Endometrial microvascular endothelial cells (primary cell): ENCODE results near the gene RNASE13. TPM values are rescaled to one million over a fixed set of nuclear protein-coding genes. Genes with fewer than 3 reads are reported as not detected.
"Not testable (repeated sequence)": the region's sequence is repeated elsewhere in the genome, so short reads cannot be mapped to it uniquely, and the experiment has no call there.

Source experiments
- in situ Hi-C: cut with HindIII; loops from 2 replicates; pipeline ENCODE4 v1.10.0; 2017; ENCODE audit warnings: low sequenced_read_pairs, low pct_unique_long_range_greater_than_20kb; ENCODE audit errors: inconsistent ontology term
- total RNA-seq: library from RNA; depleted of rRNA; stranded (reverse); fragments of >200 nt; gene quantifications from one replicate; pipeline ENCODE4 v1.2.3, GENCODE V29; 2015; ENCODE audit errors: inconsistent ontology term

The RNASE13 gene
- total RNA-seq, 1 donor from 2014 or later, result not detected

- in situ Hi-C loops, result no loop called here
Observed at GRCh38 chr14:21003788-21004346, 30.7 kb downstream of the RNASE13 start.

- in situ Hi-C loops, result no loop called here
Observed at GRCh38 chr14:21001218-21001617, 33.4 kb downstream of the RNASE13 start.

DNA sequence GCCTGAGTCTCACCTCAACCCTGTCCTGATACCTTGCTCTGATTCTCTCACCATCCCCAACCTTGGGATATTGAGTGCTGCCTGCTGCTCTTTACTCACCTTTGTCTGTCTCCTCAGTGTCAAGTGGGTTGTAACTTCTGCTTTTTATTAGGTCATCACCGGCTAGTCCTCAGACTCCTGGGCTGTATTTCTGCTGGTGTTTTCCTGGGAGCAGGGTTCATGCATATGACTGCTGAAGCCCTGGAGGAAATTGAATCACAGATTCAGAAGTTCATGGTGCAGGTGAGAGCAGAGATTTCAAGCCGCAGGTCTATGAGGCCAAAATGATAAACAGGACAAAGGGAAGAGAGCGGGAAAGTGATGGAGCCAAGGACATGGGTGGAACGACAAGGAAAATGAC, 35.0 kb downstream of the RNASE13 start:
- in situ Hi-C loops, result no loop called here

DNA sequence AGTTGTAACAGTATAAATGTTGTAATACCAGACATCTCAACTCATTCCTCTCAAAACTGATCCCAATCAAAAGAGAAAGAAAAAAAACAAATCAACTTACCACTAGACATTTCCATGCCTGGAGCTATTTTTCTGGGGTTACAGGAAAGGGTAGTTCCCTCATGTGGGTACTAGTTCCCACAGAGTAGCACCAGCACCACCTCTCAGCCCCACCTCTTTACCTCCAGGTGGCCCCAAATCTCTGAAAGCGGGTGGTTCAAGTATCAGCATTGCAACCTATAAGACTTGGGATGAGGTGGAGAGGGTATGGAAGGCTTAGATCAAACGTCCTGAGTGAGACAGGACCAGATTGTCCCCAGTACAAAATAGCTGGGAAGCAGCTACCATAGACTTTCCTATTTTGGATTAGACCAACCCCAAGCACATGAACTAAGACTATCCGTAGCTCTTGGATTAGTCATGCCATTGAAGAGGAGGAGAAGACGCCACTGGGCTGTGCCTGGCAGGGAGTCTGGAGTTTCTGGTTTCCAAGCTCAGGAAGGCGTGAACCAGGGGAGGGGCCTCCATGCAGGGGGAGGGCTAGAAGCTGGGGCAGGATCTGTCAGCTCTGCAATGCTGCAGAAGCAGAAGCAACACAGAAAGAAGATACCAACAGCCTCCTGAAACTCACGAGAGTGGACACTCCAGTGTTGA, 35.8 kb downstream of the RNASE13 start, which contains the start of gene SLC39A2:
SLC39A2 (plus strand) TSS at position 620 of the 693 bp plus-strand sequence. CDS start 154 bp downstream, outside the sequence.
- in situ Hi-C loops, result no loop called here

GRCh38 chr14:20998139-20998538, 36.5 kb downstream of the RNASE13 start:
- in situ Hi-C loops, result no loop called here

DNA sequence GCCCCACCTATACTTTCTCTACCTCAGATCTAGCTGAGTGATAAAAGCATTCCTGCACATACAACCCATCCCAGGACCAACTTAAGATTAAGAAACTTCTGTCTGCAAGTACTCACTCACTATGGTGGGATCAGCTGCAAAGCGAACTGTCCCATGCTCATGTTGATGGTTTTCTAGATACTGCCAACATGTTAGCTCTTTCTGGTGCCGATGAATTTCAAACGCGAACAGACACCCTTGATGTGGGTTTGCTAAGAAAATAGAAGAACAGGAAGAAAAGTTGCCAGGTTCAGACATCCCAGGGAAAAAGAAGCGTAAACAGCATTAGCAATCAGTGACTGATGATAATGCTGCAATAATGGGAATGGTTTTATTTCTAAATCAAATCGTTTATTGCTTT, 37.0 kb downstream of the RNASE13 start:
- in situ Hi-C loops, result no loop called here

- in situ Hi-C loops, result no loop called here
Observed at GRCh38 chr14:20997115-20997514, 37.5 kb downstream of the RNASE13 start.

- in situ Hi-C loops, result no loop called here
Observed at GRCh38 chr14:20996521-20996920, 38.1 kb downstream of the RNASE13 start.

GRCh38 chr14:20989787-20990600, 44.6 kb downstream of the RNASE13 start, which contains the start of gene METTL17:
METTL17 (plus strand) TSS chr14:20989980; CDS start chr14:20990003, 23 bp downstream.
- in situ Hi-C loops, result no loop called here

- in situ Hi-C loops, result no loop called here
Observed at GRCh38 chr14:20989471-20989786, 45.2 kb downstream of the RNASE13 start.

GRCh38 chr14:20988717-20989470, 45.7 kb downstream of the RNASE13 start:
- in situ Hi-C loops, result no loop called here

DNA sequence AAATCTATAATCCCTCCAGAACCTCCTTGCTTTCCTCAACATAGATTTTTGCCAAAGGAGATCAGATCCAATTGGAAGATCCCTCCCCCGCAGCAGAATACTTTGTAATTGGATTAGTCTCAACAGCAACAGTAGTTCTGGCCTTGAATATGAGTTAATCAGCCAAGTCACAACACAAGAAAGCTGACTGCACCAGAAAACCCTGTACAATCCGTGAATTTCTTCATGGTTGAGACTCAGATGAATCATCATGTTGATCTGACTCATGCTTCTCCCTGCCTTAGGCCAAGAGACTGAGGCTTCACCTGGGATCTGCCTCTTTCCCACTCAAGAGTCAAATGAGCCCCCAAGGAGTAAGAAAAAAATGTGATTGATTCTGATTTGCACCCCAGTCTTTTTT, 47.8 kb downstream of the RNASE13 start:
- in situ Hi-C loops, result no loop called here

DNA sequence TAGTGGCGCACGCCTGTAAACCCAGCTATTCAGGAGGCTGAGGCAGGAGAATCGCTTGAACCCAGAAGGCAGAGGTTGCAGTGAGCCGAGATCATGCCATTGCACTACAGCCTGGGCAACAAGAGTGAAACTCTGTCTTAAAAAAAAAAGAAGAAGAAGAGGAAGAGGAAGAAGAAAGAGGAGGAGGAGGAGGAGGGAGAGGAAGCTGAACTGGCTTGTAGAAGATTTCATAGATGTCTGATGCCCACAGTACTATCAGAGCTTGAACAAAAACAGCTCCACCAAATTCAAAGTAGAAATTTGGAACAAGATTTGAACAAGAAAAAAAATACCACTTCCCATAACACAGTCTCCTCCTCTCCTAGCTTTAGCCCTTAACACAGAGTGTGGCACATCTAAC, 49.0 kb downstream of the RNASE13 start:
- in situ Hi-C loops, result not testable (repeated sequence)

Other genes starting within 250 kb of the RNASE13 start
- 168 TPM for gene RNASE1, start 232.0 kb downstream of the RNASE13 start, total RNA-seq
- not detected for gene RNASE3, start 143.4 kb downstream of the RNASE13 start, total RNA-seq
- not detected for gene RNASE2, start 79.3 kb downstream of the RNASE13 start, total RNA-seq
- gene METTL17, start 44.8 kb downstream of the RNASE13 start, total RNA-seq, result 57.2 TPM
- gene SLC39A2, start 35.5 kb downstream of the RNASE13 start, total RNA-seq, result not detected
- gene NDRG2, start 9.7 kb downstream of the RNASE13 start, total RNA-seq, result not detected
- gene TPPP2, start 4.6 kb downstream of the RNASE13 start, total RNA-seq, result not detected
- not detected for gene RNASE7, start 7.6 kb upstream of the RNASE13 start, total RNA-seq
- not detected for gene RNASE8, start 23.0 kb upstream of the RNASE13 start, total RNA-seq
- gene ARHGEF40, start 35.5 kb upstream of the RNASE13 start, total RNA-seq, result 2.9 TPM
- 14.3 TPM for gene ZNF219, start 63.8 kb upstream of the RNASE13 start, total RNA-seq
- not detected for gene TMEM253, start 66.3 kb upstream of the RNASE13 start, total RNA-seq
- not detected for gene OR5AU1, start 121.3 kb upstream of the RNASE13 start, total RNA-seq
- 992 TPM for gene HNRNPC, start 234.6 kb upstream of the RNASE13 start, total RNA-seq
- not detected for gene RPGRIP1, start 245.3 kb upstream of the RNASE13 start, total RNA-seq